A673 (cell line): ENCODE measurements around the gene THSD4.

Experiments
- EZH2 ChIP-seq: fragments of 200-600 bp; sonication (generic); IDR thresholded peaks from 2 replicates; pipeline ENCODE4 v1.6.1; 2017; ENCODE audit warnings: borderline replicate concordance, low read depth, mild to moderate bottlenecking, mixed read lengths, antibody characterized with exemption, low read length; ENCODE audit not compliant: poor library complexity, severe bottlenecking
- TF ChIP-seq, protein P1 (sequence below): fragments of 300-800, 200-600 bp; sonication (generic); conservative IDR thresholded peaks from 2 replicates; pipeline ENCODE4 v1.5.1; 2017; ENCODE audit warnings: low read depth, mild to moderate bottlenecking, antibody characterized with exemption, low read length, moderate library complexity, mixed read lengths

- TF ChIP-seq, protein P1, sequence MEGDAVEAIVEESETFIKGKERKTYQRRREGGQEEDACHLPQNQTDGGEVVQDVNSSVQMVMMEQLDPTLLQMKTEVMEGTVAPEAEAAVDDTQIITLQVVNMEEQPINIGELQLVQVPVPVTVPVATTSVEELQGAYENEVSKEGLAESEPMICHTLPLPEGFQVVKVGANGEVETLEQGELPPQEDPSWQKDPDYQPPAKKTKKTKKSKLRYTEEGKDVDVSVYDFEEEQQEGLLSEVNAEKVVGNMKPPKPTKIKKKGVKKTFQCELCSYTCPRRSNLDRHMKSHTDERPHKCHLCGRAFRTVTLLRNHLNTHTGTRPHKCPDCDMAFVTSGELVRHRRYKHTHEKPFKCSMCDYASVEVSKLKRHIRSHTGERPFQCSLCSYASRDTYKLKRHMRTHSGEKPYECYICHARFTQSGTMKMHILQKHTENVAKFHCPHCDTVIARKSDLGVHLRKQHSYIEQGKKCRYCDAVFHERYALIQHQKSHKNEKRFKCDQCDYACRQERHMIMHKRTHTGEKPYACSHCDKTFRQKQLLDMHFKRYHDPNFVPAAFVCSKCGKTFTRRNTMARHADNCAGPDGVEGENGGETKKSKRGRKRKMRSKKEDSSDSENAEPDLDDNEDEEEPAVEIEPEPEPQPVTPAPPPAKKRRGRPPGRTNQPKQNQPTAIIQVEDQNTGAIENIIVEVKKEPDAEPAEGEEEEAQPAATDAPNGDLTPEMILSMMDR, result no peak
- no peak for TF ChIP-seq EZH2
These were observed 197.6 kb downstream of the THSD4 start for GRCh38 chr15:71312731-71313460.
